ENCODE measurements around the gene CCR2.
"Not testable (repeated sequence)": the region's sequence is repeated elsewhere in the genome, so short reads cannot be mapped to it uniquely, and the experiment has no call there.

CCR2 gene

GRCh38 chr3:46353647-46354410 lies at the start of gene CCR2:
CCR2 (plus strand) TSS chr3:46354111; CDS start chr3:46357528, 3,417 bp downstream.
- ATAC-seq, result peak; percentile 44 to 48

DNA sequence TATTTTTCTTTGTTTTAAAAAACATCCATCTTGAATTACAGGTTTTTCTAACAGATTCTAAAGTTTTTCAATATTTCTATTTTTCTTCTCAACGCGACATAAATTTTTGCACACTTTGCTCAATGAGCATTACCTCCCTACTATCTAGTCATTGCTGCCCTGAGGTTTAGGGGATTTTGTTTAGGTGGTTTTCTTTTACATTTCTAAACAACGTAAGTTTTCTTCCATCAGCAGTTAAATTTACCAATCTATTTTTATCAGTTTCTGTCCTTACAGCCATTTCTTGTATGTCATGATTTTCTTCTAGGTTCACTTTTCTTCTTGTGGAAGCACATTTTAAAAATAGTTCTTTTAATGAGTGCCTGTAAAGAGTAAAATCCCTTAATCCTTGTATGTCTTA lies 49.2 kb upstream of the CCR2 start:
- no peak for ATAC-seq

DNA sequence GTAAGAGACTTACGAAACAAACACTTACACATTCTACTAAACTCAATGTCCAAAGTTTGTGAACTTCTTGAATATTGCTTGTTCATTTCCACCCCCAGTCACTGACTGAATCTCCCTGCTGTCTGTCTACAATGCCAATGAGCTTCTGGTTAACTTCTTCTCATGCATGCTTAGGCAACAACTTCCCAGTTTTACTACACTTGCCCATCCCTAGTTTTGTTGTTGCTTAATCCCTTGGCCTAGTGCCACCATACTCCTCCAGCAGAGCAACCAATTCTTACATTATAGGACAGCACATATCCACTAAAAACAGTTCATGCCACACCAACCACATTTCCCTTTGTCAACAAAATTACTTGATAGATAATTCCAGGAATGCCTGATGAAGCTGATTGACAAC lies 40.9 kb upstream of the CCR2 start:
- no peak for ATAC-seq

GRCh38 chr3:46314517-46314916 lies 39.4 kb upstream of the CCR2 start:
- peak; percentile 38 to 49 for ATAC-seq

- no peak for ATAC-seq
Measured at GRCh38 chr3:46316206-46316605, 37.7 kb upstream of the CCR2 start.

GRCh38 chr3:46318207-46318927 lies 35.5 kb upstream of the CCR2 start:
- ATAC-seq, result no peak

DNA sequence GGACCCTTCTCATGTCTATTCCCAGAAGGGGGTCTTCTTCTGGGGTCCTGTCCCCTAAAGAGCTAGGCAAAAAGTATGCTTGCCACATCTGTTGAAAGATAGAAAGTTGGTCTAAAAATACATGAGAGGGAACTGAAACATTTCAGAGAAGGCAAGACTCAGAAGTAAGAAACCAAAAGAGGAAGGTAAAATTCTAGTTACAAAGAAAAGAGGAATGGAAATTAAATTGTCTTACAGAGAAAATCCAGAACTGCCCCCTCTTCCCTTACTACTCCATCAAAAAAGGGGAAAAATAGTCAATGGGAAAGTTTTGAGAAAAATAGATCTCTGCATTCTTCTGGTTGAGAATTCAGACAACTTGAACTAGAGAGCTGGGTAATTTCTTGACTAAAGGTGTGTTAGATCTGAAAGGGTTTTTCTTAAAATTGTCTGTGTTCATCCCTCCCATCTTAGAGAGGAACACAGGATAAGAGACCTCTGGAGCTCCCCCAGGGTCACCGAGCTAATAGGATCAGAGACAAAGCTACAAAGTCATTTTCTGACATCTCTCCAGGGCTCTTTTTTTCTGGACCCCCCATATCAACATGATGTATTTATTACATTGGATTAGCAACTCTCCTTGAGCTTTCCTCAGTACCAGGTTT lies 32.3 kb upstream of the CCR2 start:
- ATAC-seq, result no peak

GRCh38 chr3:46324036-46324435 lies 29.9 kb upstream of the CCR2 start:
- no peak for ATAC-seq

DNA sequence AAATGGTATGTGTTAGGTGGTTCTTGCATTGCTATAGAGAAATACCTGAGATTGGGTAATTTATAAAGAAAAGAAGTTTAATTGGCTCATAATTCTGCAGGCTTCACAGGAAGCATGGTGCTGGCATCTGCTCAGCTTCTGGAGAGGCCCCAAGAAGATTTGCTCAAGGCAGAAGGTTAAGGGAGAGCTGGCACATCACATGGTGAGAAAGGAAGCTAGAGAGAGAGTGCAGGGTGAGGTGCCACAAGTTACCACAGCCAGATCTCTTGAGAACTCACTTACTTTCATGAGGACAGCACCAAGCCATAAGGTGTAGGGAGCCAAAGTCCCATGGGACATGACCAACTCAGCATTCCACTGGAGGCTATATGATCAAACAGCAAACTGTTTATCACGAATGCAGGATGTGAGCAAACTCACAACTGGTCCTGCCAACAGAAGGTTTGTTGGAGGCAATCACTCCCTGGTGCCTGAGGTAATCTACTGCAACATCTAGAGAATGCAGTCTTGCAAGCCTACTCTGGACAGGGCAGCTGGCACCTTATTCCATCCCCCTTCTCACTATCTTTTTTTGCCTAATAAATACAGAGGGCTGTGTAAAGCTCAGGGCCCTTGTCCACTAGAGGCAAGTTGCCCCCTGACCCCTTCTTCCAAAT lies 28.1 kb upstream of the CCR2 start:
- no peak for ATAC-seq

GRCh38 chr3:46330676-46331075 lies 23.2 kb upstream of the CCR2 start:
- ATAC-seq, result not testable (repeated sequence)

DNA sequence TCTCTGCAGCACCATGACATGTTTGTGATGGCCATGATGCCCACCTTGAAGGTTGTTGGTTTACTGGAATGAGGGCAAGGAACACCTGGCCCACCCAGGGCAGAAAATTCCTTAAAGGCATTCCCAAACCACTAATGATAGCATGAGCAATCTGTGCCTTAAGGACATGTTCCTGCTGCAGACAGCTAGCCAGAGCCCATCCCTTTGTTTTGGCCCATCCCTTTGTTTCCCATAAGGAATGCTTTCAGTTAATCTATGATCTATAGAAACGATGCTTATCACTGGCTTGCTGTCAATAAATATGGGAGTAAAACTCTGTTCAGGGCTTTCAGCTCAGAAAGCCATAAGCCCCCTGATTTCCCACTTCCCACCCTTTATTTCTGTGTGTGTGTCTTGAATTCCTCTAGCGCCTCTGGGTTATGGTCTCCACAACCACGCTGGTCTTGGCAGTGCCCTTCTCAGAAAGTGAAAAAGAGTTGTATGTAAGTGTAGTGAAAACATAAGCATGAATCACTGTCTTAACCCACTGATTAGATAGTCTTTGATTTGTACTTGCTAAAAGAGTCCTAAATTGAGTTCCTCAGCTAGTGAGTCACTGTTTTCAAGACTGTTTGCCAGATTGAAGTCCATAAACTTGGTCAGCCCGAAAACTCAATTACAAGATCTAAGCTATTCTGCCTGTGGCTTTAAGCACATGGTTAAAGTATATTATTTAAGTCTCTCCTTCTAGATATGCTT lies 19.0 kb upstream of the CCR2 start:
- peak; percentile 88 to 97 for ATAC-seq

DNA sequence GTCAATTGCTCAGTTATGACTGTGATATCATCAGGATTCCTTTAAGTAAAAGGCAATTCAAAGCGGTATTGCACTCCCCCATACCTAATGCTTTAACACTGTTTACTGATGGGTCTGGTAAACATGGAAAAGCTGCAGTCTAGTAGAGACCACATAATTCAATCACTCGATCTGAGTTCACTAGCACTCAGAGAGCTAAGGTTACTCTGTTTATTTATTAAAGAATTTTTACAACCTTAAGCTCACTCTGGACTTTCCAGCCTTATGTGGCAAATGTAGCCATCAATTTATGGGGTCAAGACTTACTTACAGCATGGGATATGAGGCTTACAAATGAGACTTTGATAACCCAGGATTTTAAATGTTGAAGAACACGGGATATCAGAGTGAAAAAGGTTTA lies 18.4 kb upstream of the CCR2 start:
- ATAC-seq, result no peak

GRCh38 chr3:46337911-46338310 lies 16.0 kb upstream of the CCR2 start:
- ATAC-seq, result peak; percentile 37 to 39

DNA sequence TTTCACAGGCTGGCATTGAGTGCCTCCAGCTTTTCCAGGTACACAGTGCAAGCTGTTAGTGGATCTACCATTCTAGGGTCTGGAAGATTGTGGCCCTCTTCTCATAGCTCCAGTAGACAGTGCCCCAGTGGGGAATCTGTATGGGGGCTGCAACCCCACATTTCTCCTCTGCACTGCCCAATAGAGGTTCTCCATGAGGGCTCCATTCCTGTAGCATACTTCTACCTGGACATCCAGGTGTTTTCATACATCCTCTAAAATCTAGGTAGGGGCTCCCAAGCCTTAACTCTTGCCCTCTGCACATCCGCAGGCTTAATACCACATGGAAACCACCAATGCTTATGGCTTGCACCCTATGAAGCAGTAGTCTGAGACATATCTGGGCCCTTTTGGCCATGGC lies 15.1 kb upstream of the CCR2 start:
- no peak for ATAC-seq

- ATAC-seq, result no peak
Measured at GRCh38 chr3:46344476-46344875, 9.4 kb upstream of the CCR2 start.

- ATAC-seq, result peak in 1 of 2 donors; percentile 14
Measured at GRCh38 chr3:46348823-46349482, 5.0 kb upstream of the CCR2 start.

DNA sequence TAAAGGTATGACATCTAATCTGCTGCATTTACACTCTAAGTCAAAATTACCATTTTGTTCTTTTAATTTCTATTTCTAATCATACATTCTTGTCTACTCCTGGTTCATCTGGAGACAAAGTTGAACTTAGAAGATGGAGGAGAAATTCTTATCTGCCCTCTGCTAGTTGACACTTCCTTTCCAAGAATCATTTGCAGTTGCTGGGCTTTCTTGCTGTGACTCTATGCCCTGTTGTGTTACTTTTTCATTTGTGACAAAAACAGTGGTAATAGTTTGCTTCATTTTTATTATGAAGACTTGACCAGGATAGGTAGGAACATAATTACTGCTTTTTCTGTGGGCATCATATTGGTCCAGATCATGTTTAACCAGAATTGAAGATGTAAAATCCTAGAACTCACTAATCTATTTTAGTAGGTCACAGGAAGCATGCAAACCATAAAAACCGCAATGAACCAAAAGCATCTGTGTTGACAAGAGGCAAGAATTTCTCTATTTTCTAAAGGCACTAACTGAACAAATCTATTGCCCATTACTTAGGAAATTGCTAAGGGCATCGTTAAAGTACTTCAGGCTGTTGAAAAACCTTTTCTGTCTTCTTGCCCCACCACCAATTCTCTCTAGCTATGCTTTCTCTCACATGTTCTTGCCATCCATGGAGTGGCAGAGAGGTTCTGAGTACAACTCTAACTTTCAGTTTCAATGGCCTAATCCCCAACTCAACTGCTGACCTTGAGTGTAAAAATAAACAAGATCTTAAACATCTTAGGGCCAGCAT lies 4.2 kb upstream of the CCR2 start:
- ATAC-seq, result peak in 1 of 2 donors; percentile 32

- no peak for ATAC-seq
Measured at GRCh38 chr3:46350262-46350565, 3.7 kb upstream of the CCR2 start.

- no peak for ATAC-seq
Measured at GRCh38 chr3:46351646-46352045, 2.3 kb upstream of the CCR2 start.

GRCh38 chr3:46353090-46353489 lies 821 bp upstream of the CCR2 start:
- no peak for ATAC-seq

- ATAC-seq, result no peak
Measured at GRCh38 chr3:46354478-46354877, 567 bp downstream of the CCR2 start.
